IPS-18c (cell line): Measurements from ENCODE around the gene ALKBH3.
A peak's percentile ranks its signal among the peaks of the same experiment; 100 is the strongest.

Experiments used
- H3K4me3 ChIP-seq: 2 replicates; pipeline ENCODE4 v1.7.0; 2013; ENCODE audit warnings: low read depth, mild to moderate bottlenecking, low read length, moderate library complexity; ENCODE audit not compliant: insufficient read depth
- H3K9me3 ChIP-seq: one replicate; pipeline ENCODE4 v1.6.1; 2013; ENCODE audit warnings: mild to moderate bottlenecking, low read length, moderate library complexity; ENCODE audit not compliant: control insufficient read depth, insufficient read depth

ALKBH3 gene

DNA sequence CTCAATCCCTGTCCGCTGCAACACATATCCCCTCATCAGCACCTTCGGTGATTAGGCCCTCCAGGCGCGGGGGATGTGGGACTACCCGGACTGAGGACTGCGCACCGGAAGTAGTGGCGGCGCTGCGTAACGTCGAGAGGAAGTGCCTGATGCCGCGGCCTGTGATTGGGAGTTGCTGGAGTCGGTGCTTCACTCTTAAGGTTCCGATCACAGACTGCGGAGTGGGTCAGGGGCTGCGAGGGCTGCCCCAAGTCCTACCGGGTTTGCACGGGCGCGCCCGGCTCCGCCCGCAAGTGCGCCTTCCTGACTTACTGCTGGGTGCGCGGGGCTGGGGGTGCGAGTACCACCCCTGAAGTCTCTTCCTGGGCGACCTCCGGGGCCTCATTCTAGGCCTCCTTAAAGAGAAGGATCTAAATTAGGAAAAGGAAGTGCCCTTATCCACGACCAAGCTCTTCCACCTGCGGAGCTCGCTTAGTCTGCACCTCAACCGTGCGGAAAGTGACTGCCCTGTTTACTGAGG, at the start of gene ALKBH3:
Gene ALKBH3, plus strand, starts transcription at position 192 of the 520 bp plus-strand sequence. CDS start 1,822 bp downstream, outside the sequence.
- no peaks in the 10 kb centered on the region for H3K9me3 ChIP-seq

DNA sequence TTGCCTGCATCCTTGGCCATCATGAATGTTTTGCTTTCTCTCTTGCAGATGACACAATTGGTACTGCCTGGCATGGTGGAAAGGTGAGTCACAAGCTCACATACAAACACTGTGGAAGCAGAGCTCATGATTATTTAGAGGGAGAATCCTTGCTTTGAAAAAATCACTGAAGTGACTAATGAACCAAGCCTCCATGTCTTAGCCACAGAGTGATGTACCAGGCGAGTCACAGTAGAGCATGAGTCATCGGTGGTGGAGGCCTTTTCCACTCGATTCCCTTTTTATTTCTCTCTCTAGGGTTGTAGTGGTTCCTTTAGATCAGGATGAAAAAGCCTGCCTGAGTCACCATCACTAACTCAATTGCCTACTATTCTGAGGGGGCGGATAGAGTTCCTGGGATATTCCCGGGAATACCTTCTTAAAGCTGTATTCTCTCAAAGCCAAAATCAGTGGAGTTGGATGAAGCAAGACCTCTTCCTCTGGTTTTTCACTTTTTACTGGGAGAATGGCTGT, 49.6 kb upstream of the ALKBH3 start:
- H3K9me3 ChIP-seq = no peaks in the 10 kb centered on the region
- H3K4me3 ChIP-seq = no peak overlapping the region

More for the DNA sequence above, at the start of gene ALKBH3:
- peak within 1 kb of the TSS; percentile 81 for H3K4me3 ChIP-seq

DNA sequence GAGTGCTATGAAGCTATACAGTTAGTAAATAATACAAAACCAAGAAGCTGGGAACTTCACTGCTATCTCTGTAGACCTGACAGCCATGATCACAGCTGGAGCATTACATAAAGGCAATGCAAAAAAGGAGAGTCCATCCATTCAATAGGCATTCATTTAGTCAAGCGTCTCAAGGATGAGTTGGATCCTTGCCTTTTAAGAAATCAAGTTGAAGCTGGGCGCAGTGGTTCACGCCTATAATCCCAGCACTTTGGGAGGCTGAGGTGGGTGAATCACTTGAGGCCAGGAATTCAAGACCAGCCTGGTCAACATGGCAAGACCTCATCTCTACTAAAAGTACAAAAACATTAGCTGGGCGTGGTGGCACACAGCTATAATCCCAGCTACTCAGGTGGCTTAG, 48.1 kb upstream of the ALKBH3 start:
- Histone ChIP-seq H3K4me3 (no peak overlapping the region), H3K9me3 (no peaks in the 10 kb centered on the region)

GRCh38 chr11:43833657-43834073, 47.0 kb upstream of the ALKBH3 start:
- Histone ChIP-seq H3K9me3 (no peaks in the 10 kb centered on the region), H3K4me3 (no peak overlapping the region)

GRCh38 chr11:43834286-43834685, 46.3 kb upstream of the ALKBH3 start:
- Histone ChIP-seq H3K4me3 (no peak overlapping the region), H3K9me3 (no peaks in the 10 kb centered on the region)

GRCh38 chr11:43835104-43835503, 45.5 kb upstream of the ALKBH3 start:
- H3K4me3 ChIP-seq = no peak overlapping the region
- no peaks in the 10 kb centered on the region for H3K9me3 ChIP-seq

DNA sequence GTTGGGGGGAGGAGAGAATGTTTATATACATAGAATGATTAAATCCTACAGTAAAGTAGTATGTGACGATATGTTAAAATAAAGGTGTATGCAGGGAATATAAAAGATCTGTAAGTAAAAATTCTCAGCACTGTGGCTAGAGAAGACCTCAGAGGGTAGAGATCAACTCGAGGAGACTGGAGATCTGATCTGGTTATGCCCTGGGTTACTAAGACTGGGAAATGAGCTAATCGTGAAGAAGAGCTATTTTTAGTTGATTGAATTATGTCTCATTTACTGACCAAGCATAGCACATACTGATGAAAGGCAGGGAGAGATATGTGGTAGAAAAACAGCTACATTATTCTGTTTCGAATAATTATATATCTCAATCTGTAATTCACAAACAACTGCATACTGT, 42.8 kb upstream of the ALKBH3 start:
- Histone ChIP-seq H3K4me3 (no peak overlapping the region), H3K9me3 (no peaks in the 10 kb centered on the region)

DNA sequence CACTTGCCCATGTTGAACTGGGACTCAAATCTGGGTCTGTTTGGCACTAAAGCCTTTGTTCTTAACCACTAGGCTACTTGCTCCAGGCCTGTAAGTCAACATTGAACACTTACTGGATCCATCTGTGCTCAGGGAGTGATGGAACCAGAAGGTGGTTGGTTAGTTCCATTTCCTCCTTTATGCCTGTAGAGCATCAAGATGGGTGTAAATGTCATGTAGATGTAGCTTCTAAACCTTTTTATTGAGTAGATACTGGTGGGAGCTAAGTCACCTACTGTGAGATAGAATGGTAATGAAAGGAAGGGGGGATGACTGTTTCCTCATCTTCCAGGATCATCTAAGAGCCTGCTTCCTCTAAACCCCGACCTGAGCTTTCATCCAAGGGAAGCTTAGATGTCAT, 38.6 kb upstream of the ALKBH3 start:
- Histone ChIP-seq H3K4me3 (no peak overlapping the region), H3K9me3 (no peaks in the 10 kb centered on the region)

GRCh38 chr11:43845816-43846215, 34.8 kb upstream of the ALKBH3 start:
- Histone ChIP-seq H3K9me3 (no peaks in the 10 kb centered on the region), H3K4me3 (no peak overlapping the region)

DNA sequence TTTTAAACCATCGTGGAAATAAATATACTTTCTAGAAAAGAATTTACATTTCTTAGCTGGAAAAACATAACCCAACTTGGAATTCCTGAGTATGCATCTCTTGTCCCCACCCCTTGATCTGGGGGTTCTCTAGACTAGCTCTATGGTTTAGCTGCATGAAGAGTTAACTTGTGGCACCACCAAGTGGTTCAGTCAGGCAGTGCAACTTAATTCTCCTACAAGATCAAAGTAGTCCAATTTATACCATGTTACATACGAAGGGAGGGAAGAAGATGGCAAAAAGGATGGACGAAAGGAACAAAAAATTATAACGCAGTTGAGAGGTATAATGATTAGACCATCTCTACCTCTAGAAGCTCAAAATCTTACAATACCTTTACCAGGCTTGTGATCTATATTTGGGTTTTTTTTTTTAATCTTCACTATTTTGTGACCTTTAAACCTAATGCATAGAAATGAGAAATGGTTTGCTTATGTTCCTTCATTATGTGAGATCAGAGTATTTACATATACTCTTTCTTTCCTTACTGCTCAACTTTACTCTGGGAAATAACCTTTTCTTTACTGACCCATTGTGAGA, 28.5 kb upstream of the ALKBH3 start:
- no peaks in the 10 kb centered on the region for H3K9me3 ChIP-seq
- no peak overlapping the region for H3K4me3 ChIP-seq

DNA sequence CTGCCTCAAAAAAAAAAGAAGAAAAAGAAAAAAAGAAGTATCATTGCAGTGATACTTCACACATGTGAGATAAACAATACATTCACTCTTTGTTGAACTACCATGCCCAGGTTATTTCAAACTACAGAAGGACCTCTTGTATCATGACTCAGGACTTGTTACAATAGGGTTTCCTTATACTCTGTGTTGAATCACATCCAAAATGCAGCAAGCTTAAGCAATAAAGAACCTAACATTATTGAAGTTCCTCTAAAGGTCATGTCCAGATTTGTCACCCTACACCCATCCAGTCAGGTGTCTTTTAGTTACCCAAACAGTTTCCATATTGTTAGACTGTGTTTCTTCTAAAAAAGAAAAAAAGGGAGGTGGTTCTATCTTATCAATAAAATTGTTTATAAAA, 26.9 kb upstream of the ALKBH3 start:
- no peaks in the 10 kb centered on the region for H3K9me3 ChIP-seq
- H3K4me3 ChIP-seq = no peak overlapping the region

DNA sequence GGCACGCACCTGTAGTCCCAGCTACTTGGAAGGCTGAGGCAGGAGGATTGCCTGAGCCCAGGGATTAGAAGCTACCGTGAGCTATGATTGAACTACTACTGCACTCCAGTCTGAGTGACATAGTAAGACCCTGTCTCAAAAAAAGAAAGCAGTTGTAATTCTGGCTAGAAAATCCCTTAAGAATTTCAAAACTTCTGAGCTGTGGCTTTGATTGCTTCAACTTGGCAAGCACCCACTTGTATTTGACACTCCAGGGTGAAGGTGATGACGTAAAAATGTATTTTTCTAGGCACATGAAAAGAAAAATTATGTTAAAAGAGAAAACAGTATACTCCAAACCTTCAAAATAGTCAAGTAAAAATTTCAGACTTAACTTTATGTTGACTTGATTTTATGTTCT, 23.6 kb upstream of the ALKBH3 start:
- Histone ChIP-seq H3K4me3 (no peak overlapping the region), H3K9me3 (no peaks in the 10 kb centered on the region)

- H3K4me3 ChIP-seq = no peak overlapping the region
Measured at GRCh38 chr11:43861141-43861540, 19.5 kb upstream of the ALKBH3 start.

DNA sequence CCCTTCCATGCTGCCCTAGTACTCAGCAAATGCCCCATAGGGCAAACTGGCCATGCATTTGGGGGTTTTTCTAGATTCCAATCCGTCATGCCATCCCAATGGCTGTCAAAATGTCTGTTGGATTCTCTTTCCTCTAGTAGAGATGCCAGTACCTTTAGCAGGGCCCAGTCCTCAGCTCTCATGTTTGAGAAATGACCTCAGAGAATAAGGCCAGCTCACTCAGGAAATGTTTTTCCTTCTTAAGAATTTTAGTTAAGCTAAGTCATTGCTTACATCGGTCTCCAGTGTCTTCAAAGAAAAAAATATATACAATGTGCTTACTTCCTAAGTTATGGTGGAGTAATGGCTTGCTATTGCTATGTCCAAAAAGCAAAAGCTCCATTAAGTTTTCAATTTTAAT, 14.1 kb upstream of the ALKBH3 start:
- H3K4me3 ChIP-seq = no peak overlapping the region
- no peaks in the 10 kb centered on the region for H3K9me3 ChIP-seq

More at GRCh38 chr11:43861141-43861540, 19.5 kb upstream of the ALKBH3 start:
- H3K9me3 ChIP-seq = no peaks in the 10 kb centered on the region

DNA sequence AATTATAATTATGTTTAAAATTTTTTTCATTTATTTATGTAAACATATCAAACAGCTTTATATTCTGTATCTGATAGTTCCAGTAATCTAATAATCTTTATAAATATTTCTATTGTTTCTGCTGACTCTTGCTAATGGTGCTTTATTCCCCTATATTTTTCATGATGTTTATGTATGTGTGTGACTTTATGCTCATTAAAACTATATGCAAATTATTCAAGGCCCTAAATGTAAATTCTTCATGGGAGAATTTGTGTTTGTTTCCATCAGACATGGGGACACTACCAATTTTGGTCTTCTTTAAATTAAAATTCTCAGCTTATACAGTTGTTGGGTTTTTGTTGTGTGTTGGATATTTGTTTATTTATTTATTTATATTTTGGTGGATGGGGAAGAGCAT, 13.7 kb upstream of the ALKBH3 start:
- H3K4me3 ChIP-seq = no peak overlapping the region
- H3K9me3 ChIP-seq = no peaks in the 10 kb centered on the region

DNA sequence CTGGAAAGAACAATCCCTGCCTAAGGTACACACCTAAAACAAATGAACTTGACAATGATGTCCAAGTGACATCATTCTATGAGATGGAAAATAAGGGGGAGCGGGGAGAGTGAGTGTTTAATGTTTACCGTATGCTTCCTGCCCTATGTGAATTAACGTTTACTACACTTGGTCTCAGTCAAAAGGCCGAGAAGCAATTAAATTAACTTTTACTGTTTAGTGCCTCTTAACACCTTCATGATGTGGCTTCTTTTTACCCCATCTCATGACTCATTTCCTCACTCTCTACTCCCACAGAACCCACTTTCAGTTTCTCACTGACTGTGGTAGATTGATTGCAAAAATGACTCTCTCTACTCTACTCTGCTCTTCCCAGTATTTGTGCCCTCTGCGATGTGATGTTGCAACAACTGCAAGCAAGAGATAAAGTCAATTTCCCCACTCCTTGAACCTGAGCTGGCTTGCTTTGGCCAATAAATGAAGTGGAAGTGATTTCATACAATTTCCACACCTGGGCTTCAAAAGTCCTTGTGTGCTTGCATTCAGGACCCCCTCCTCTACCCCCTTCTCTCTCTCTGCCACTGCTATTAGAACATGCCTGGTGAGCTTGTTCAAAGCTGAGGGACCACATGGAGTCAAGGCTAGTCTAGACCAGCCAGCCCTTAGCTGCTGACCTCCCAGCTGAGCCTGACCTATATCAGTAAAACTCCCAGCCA, 11.6 kb upstream of the ALKBH3 start:
- no peak overlapping the region for H3K4me3 ChIP-seq

GRCh38 chr11:43871051-43871450, 9.6 kb upstream of the ALKBH3 start:
- no peak overlapping the region for H3K4me3 ChIP-seq
- H3K9me3 ChIP-seq = no peaks in the 10 kb centered on the region

More for the DNA sequence above, 11.6 kb upstream of the ALKBH3 start:
- H3K9me3 ChIP-seq = no peaks in the 10 kb centered on the region

- no peak overlapping the region for H3K4me3 ChIP-seq
Measured at GRCh38 chr11:43872995-43873394, 7.6 kb upstream of the ALKBH3 start.

More at GRCh38 chr11:43872995-43873394, 7.6 kb upstream of the ALKBH3 start:
- H3K9me3 ChIP-seq = no peaks in the 10 kb centered on the region
